ENCODE results near the gene CLDN12.
"Not testable (repeated sequence)": the region's sequence is repeated elsewhere in the genome, so short reads cannot be mapped to it uniquely, and the experiment has no call there.

CLDN12 gene

GRCh38 chr7:90432752-90433151 lies 29.5 kb downstream of the CLDN12 start:
- no peak for DNase-seq (ENCODE audit: low read depth in 2 of 2)

GRCh38 chr7:90433221-90433620 lies 30.0 kb downstream of the CLDN12 start:
- DNase-seq (ENCODE audit: low read depth in 2 of 2): no peak

GRCh38 chr7:90445633-90446032 lies 42.4 kb downstream of the CLDN12 start:
- no peak for DNase-seq (ENCODE audit: low read depth in 2 of 2)

- DNase-seq (ENCODE audit: low read depth in 2 of 2): no peak
Observed at GRCh38 chr7:90446137-90446899, 43.1 kb downstream of the CLDN12 start.

- no peak for DNase-seq (ENCODE audit: low read depth in 2 of 2)
Observed at GRCh38 chr7:90453259-90453891, 50.1 kb downstream of the CLDN12 start.

- no peak for DNase-seq (ENCODE audit: low read depth in 2 of 2)
Observed at GRCh38 chr7:90453931-90454330, 50.7 kb downstream of the CLDN12 start.

- no peak for DNase-seq (ENCODE audit: low read depth in 2 of 2)
Observed at GRCh38 chr7:90455163-90456030, 52.1 kb downstream of the CLDN12 start.

GRCh38 chr7:90458104-90458503 lies 54.8 kb downstream of the CLDN12 start:
- no peak for DNase-seq (ENCODE audit: low read depth in 2 of 2)

GRCh38 chr7:90459888-90460287 lies 56.6 kb downstream of the CLDN12 start:
- no peak for DNase-seq (ENCODE audit: low read depth in 2 of 2)

- no peak for DNase-seq (ENCODE audit: low read depth in 2 of 2)
Observed at GRCh38 chr7:90461219-90461618, 58.0 kb downstream of the CLDN12 start.

GRCh38 chr7:90463151-90463628 lies 59.9 kb downstream of the CLDN12 start:
- DNase-seq (ENCODE audit: low read depth in 2 of 2): not testable (repeated sequence)
